ENCODE results near the gene LRRC71. TPM values are rescaled to one million over a fixed set of nuclear protein-coding genes. Genes with fewer than 3 reads are reported as not detected.

The LRRC71 gene
- total and polyA plus RNA-seq, 2 experiments from 2014 or later = 0.24 TPM; not detected in 1

GRCh38 chr1:156874142-156874541 lies 46.3 kb upstream of the LRRC71 start (continued):
- TF ChIP-seq EZH2phosphoT487 (IDR thresholded peaks at IDR 0.05; ENCODE audit: unreplicated experiment) (no peak), ZNF462 (CRISPR knock-in tag; IDR thresholded peaks at IDR 0.05) (no peak)

DNA sequence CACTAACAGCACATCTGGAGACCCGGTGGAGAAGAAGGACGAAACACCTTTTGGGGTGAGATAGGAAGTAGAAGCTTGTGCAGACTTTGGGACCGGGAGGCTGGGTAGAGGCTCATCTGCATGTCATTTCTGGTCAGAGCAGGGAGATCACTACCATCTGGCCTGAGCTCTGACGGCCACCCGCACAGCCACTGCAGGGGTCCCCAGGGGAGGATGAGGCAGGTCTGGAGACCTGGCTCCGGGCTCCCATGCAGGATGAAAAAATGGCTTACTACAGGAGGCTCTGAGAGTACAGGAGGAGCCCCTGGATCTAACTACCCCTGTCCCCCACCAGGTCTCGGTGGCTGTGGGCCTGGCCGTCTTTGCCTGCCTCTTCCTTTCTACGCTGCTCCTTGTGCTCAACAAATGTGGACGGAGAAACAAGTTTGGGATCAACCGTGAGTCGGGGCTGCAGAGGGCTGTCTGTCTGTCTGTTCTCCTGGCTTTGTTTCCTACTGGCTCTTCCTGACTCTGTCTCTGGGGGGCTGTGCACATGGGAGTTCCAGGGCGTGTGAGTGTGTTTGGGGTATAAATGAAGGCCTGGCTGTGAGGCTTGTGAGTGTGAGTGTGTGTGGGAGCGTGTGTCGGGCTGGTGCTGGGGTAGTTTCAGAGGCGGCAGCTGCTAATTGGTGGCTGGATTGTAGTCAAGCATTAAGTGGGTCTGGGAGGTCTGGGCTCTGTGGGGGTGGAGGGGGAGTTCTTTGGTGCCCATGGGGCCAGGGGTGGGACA lies 45.7 kb upstream of the LRRC71 start:
- Histone ChIP-seq H3K36me3 (ENCODE audit: insufficient read depth) (no peaks in the 10 kb centered on the region), H3K27ac (ENCODE audit: low read depth) (no peak overlapping the region), H3K4me2 (no peak overlapping the region), H3K27me3 (ENCODE audit: insufficient read depth) (peaks cover 30% of the 10 kb centered on the region), H3K4me3 (no peak overlapping the region), H3K9me2 (ENCODE audit: insufficient read depth) (no peaks in the 10 kb centered on the region), H3K4me1 (ENCODE audit: insufficient read depth) (peaks cover 3% of the 10 kb centered on the region; the same call in 1 of the 2 replicates), H2AFZ (no peak overlapping the region), H4K20me1 (replicated peaks; ENCODE audit: insufficient read depth) (no peaks in the 10 kb centered on the region), H3F3A (replicated peaks; ENCODE audit: low read depth) (0 out of 2 replicates have a peak, but pooled peaks cover 3% of the 10 kb centered on the region), H3K79me2 (replicated peaks; ENCODE audit: insufficient read depth) (no peaks in the 10 kb centered on the region)
- peaks cover 10% of the 10 kb centered on the region; the same call in 2 of the 3 replicates for H3K4me1 Mint-ChIP-seq
- H3K4me3 Mint-ChIP-seq = no peak overlapping the region; the same call in 2 of the 3 replicates
- ATAC-seq = no peak
- no peak overlapping the region for H3K27ac Mint-ChIP-seq
- H3K27me3 Mint-ChIP-seq (ENCODE audit: insufficient read depth, low read depth, poor library complexity) = peaks cover 17% of the 10 kb centered on the region
- DNase-seq (ENCODE audit: low spot score) = no peak
- no peak for TF ChIP-seq STAT1 (IDR thresholded peaks at IDR 0.05; ENCODE audit: unreplicated experiment)
- TF ChIP-seq ZNF114 (CRISPR knock-in tag; IDR thresholded peaks at IDR 0.05) = no peak
- TF ChIP-seq, protein P1, sequence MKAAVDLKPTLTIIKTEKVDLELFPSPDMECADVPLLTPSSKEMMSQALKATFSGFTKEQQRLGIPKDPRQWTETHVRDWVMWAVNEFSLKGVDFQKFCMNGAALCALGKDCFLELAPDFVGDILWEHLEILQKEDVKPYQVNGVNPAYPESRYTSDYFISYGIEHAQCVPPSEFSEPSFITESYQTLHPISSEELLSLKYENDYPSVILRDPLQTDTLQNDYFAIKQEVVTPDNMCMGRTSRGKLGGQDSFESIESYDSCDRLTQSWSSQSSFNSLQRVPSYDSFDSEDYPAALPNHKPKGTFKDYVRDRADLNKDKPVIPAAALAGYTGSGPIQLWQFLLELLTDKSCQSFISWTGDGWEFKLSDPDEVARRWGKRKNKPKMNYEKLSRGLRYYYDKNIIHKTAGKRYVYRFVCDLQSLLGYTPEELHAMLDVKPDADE (IDR thresholded peaks at IDR 0.05) = no peak
- H3K36me3 Mint-ChIP-seq (ENCODE audit: low read depth) = no peaks in the 10 kb centered on the region
- H3K9me3 Mint-ChIP-seq = no peaks in the 10 kb centered on the region

Measured in GM23338 (cell line).